HFF-Myc (cell line): Measurements from ENCODE around the gene SERINC3.

Experiments used
- DNase-seq: peaks from one replicate; pipeline ENCODE4 v3.0.0-alpha.2; 2011; ENCODE audit warnings: low read depth; ENCODE audit errors: extremely low read depth
- H3K4me3 ChIP-seq: replicated peaks from 2 replicates; pipeline ENCODE4 v1.5.1; 2011; ENCODE audit warnings: low read depth, mild to moderate bottlenecking, control low read depth, low read length
- TF ChIP-seq, protein P1 (sequence below): IDR thresholded peaks from 2 replicates; pipeline ENCODE4 v1.5.1; 2012; ENCODE audit warnings: mild to moderate bottlenecking, low read depth, low read length, control low read depth; ENCODE audit errors: missing control alignments

The SERINC3 gene

DNA sequence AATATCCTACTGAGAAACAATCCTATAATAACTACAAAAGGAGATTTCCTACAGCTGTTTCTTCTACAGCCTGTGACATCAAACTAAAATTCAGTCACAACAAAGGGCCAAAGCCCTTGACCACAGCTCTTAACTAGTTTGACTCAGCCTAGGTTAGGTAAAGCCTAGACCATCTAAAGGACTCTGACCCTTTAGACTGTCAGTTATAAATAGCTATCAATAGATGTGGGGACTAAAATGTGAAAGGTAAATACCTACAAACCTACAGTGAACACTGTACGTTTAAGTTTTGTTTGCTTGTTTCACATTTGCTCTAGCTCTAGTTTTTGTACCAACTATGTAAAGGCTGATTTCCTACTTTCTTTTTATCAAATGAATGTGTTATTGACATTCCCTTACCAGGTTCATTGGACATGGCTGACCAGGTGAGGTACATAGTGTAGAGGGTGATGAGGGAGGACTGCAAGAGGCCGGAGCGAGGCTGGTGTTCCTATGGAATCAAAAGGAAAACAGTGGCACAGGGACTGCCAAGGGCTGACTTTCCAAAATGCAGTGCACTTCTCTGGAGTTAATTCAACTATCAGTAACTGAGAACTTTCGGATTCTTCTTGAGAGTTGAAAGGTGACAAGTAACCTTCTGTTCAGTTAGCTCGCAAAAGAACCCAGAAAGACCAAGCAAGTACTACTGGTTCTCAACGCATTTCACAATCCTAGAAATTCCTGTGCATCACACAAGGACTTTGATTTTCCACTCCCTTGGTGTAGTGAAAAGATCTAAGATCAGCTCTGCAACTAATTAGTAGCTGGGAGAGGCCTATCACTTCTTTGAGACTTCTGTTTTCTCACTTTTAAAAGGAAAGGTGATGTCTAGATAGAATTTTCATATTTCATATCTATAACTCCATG, 17.2 kb downstream of the SERINC3 start:
- no peak for DNase-seq
- no peak overlapping the region for H3K4me3 ChIP-seq
- TF ChIP-seq, protein P1, sequence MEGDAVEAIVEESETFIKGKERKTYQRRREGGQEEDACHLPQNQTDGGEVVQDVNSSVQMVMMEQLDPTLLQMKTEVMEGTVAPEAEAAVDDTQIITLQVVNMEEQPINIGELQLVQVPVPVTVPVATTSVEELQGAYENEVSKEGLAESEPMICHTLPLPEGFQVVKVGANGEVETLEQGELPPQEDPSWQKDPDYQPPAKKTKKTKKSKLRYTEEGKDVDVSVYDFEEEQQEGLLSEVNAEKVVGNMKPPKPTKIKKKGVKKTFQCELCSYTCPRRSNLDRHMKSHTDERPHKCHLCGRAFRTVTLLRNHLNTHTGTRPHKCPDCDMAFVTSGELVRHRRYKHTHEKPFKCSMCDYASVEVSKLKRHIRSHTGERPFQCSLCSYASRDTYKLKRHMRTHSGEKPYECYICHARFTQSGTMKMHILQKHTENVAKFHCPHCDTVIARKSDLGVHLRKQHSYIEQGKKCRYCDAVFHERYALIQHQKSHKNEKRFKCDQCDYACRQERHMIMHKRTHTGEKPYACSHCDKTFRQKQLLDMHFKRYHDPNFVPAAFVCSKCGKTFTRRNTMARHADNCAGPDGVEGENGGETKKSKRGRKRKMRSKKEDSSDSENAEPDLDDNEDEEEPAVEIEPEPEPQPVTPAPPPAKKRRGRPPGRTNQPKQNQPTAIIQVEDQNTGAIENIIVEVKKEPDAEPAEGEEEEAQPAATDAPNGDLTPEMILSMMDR: no peak

DNA sequence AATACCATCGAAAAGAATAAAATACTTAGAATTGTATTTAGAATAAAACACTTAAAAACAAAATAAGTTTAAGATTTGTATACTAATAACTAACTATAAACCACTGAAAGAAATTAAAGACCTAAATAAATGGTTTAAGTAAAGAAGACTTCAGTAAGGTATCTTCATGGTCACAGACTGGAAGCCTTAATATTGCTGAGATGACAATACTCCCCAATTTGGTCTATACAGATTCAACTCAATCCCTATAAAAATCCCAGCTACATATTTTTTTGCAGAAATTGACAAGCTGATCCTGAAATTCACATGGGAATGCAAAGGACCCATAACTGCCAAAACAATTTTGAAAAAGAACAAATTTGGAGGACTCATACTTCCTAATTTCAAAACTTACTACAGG, 18.9 kb downstream of the SERINC3 start:
- H3K4me3 ChIP-seq: no peak overlapping the region
- no peak for DNase-seq
- TF ChIP-seq, protein P1: no peak

DNA sequence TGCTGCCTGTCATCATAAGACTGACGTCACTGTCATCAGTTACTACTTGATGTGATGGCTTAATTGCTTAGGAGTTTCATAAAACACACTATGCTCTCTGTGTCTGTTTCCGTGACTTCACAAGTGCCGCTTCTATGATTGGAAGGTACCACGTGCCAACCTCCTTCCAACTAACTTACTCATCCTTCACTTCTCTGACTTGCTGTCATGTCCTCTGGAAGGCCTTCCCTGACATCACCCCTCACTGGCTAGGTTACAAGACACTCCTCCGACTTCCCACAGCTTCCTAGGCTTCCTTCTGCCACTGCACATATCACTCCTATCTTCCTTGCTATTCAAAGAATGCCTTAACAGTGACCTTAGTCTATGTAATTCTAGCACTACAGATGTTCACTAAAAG, 20.4 kb downstream of the SERINC3 start:
- H3K4me3 ChIP-seq: no peak overlapping the region
- TF ChIP-seq, protein P1: no peak
- no peak for DNase-seq

DNA sequence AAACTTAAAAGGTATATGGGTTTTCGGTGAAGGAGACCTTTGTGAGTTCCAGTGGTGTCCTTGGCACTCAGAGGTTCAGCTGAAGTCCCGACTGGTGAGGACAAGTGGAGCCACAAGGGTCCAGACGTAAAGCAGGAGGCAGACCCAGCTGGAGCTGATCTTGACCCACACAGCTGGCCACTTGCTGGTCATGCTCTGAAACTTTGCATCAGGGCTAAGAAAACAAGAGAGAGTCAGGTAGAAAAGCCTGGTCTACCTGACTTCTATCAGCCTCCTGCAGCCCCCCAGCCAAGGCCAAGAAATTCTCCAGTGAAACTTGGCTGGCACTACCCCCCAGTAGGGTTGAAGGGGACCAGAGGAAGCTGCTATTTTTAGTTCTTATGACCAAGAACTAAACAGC, 21.6 kb downstream of the SERINC3 start:
- TF ChIP-seq, protein P1: no peak
- DNase-seq: no peak

DNA sequence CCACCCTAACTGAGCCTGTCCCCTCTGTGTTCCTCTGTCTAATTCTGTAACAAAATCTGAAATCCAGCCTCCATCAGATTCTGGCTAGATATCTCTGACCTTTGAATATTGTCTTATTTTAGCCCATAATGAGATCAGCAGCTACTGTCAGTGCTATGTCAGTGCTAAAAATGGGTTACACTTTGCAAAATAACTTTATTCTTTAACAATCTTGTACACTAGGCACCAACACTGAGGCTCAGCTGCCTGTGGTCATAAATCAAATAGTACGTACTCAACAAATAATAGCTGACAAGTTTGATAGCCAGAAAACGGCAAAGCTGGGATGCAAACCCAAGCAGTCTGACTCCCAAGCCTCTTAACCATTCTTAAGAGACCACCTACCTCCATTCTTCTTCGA, 24.1 kb downstream of the SERINC3 start:
- no peak overlapping the region for H3K4me3 ChIP-seq
- TF ChIP-seq, protein P1: no peak
- no peak for DNase-seq

More for the DNA sequence above, 21.6 kb downstream of the SERINC3 start:
- H3K4me3 ChIP-seq: no peak overlapping the region

DNA sequence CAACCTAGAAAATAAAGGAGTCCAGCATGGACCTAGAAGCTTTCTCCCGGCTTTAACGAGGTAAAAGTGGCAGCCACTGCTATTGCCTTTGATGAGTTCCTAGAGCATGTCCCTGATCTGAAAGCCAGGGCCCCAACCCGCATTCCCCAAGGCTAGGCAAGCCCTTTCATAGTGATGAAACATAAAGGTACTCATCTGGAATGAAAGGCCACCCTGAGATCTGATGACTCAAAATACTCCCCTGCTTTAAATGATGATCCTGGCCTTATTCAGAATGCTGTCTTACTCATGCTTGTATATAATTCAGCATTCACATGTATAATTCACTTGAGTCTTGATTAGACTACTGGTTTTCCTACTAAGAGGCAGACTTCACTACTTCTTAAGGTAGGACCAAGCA, 24.9 kb downstream of the SERINC3 start:
- TF ChIP-seq, protein P1: no peak
- no peak for DNase-seq
- no peak overlapping the region for H3K4me3 ChIP-seq
